GM21526 (cell line): ENCODE measurements around the gene PLEKHG4.

Source experiments
- ATAC-seq: cut with Tn5 transposase; IDR thresholded peaks from one replicate; pipeline ENCODE4 v1.9.1; 2021; ENCODE audit warnings: moderate library complexity; ENCODE audit not compliant: unreplicated experiment, low FRiP score

Gene PLEKHG4

GRCh38 chr16:67279296-67280089 lies at the start of gene PLEKHG4:
Gene PLEKHG4 (plus strand): TSS chr16:67279532. CDS start chr16:67280045, 513 bp downstream.
- ATAC-seq, result peak; percentile 70

- no peak for ATAC-seq
These were observed 49.2 kb upstream of the PLEKHG4 start for GRCh38 chr16:67229906-67230808.

GRCh38 chr16:67230809-67231660 lies 48.3 kb upstream of the PLEKHG4 start:
- no peak for ATAC-seq

- ATAC-seq, result no peak
These were observed 45.7 kb upstream of the PLEKHG4 start for GRCh38 chr16:67233596-67233995.

GRCh38 chr16:67234180-67234597 lies 45.1 kb upstream of the PLEKHG4 start:
- ATAC-seq, result no peak

- ATAC-seq, result no peak
These were observed 43.3 kb upstream of the PLEKHG4 start for GRCh38 chr16:67235816-67236562.

- no peak for ATAC-seq
These were observed 42.6 kb upstream of the PLEKHG4 start for GRCh38 chr16:67236563-67237395.

GRCh38 chr16:67237396-67238277 lies 41.7 kb upstream of the PLEKHG4 start:
- no peak for ATAC-seq

- no peak for ATAC-seq
These were observed 41.1 kb upstream of the PLEKHG4 start for GRCh38 chr16:67238278-67238575.

GRCh38 chr16:67238806-67239470 lies 40.4 kb upstream of the PLEKHG4 start:
- no peak for ATAC-seq

- ATAC-seq, result no peak
These were observed 38.8 kb upstream of the PLEKHG4 start for GRCh38 chr16:67240506-67240905.

GRCh38 chr16:67241008-67241900 lies 38.1 kb upstream of the PLEKHG4 start:
- no peak for ATAC-seq

GRCh38 chr16:67242138-67242730 lies 37.1 kb upstream of the PLEKHG4 start:
- no peak for ATAC-seq

- ATAC-seq, result no peak
These were observed 35.9 kb upstream of the PLEKHG4 start for GRCh38 chr16:67243481-67243880.

GRCh38 chr16:67244387-67245185 lies 34.7 kb upstream of the PLEKHG4 start:
- peak; percentile 30 for ATAC-seq

- no peak for ATAC-seq
These were observed 34.1 kb upstream of the PLEKHG4 start for GRCh38 chr16:67245186-67245585.
